Liver (tissue), 9 donors: ENCODE results near the gene SGCB. TPM values are rescaled to one million over a fixed set of nuclear protein-coding genes. Genes with fewer than 3 reads are reported as not detected.

Experiments used
- DNase-seq: peaks from one replicate; pipeline ENCODE4 v3.0.0-alpha.2; 2017; ENCODE audit warnings: low spot score
- H3K27ac ChIP-seq, 2 donors: one replicate each; pipeline ENCODE4 v1.7.0; 2013; ENCODE audit warnings: inconsistent platforms in 2 of 2, low read length in 2 of 2, control low read depth in 1 of 2, low read depth in 1 of 2, mild to moderate bottlenecking in 1 of 2
- H3K27me3 ChIP-seq, 4 donors: one replicate each; pipeline versions ENCODE4 v1.6.1 to v1.7.0; 2013; ENCODE audit warnings: low read length in 3 of 4, inconsistent platforms in 1 of 4, mild to moderate bottlenecking in 1 of 4, moderate library complexity in 1 of 4; ENCODE audit not compliant: control insufficient read depth in 4 of 4, insufficient read depth in 4 of 4
- H3K36me3 ChIP-seq, 4 donors: one replicate each; pipeline versions ENCODE4 v1.6.1 to v1.7.0; 2013; ENCODE audit warnings: low read length in 3 of 4, mild to moderate bottlenecking in 3 of 4, low read depth in 1 of 4, moderate library complexity in 1 of 4; ENCODE audit not compliant: control insufficient read depth in 4 of 4, insufficient read depth in 3 of 4
- H3K4me1 ChIP-seq, 4 donors: one replicate each; pipeline versions ENCODE4 v1.6.1 to v1.7.0; 2013; ENCODE audit warnings: low read length in 3 of 4, mild to moderate bottlenecking in 3 of 4, moderate library complexity in 1 of 4; ENCODE audit not compliant: control insufficient read depth in 4 of 4, insufficient read depth in 4 of 4
- H3K4me3 ChIP-seq, 3 donors: one replicate each; pipeline versions ENCODE4 v1.6.1 to v1.7.0; 2013; ENCODE audit warnings: low read length in 3 of 3, control low read depth in 1 of 3, low read depth in 1 of 3, mild to moderate bottlenecking in 1 of 3
- H3K9ac ChIP-seq, 2 donors: one replicate each; pipeline ENCODE4 v1.7.0; 2013; ENCODE audit warnings: low read length in 2 of 2, mild to moderate bottlenecking in 2 of 2, moderate library complexity in 2 of 2, control low read depth in 1 of 2, low read depth in 1 of 2
- H3K9me3 ChIP-seq, 4 donors: one replicate each; pipeline versions ENCODE4 v1.6.1 to v1.7.0; 2013; ENCODE audit warnings: low read length in 3 of 4; ENCODE audit not compliant: control insufficient read depth in 4 of 4
- ATF3 ChIP-seq: IDR thresholded peaks from 2 replicates; pipeline ENCODE4 v1.6.1; 2016; ENCODE audit warnings: antibody characterized with exemption
- CTCF ChIP-seq: fragments of 150-350 bp; IDR thresholded peaks from 2 replicates; pipeline ENCODE4 v1.5.1; 2017; ENCODE audit warnings: improper control_type of control experiment, low read depth, low read length; ENCODE audit not compliant: missing input control
- EGR1 ChIP-seq, 2 donors: IDR thresholded peaks; 2 replicates each; pipeline ENCODE4 v1.6.1; 2016 to 2018; ENCODE audit warnings: antibody characterized with exemption in 2 of 2, low read depth in 2 of 2
- FOXA1 ChIP-seq: IDR thresholded peaks from 2 replicates; pipeline ENCODE4 v1.6.1; 2016; ENCODE audit warnings: antibody characterized with exemption
- FOXA2 ChIP-seq: IDR thresholded peaks from 2 replicates; pipeline ENCODE4 v1.6.1; 2016; ENCODE audit warnings: antibody characterized with exemption
- GABPA ChIP-seq, 2 donors: IDR thresholded peaks in 1 of 2; conservative IDR thresholded peaks in 1 of 2; 2 replicates each; pipeline ENCODE4 v1.6.1; 2016; ENCODE audit warnings: antibody characterized with exemption in 2 of 2, mild to moderate bottlenecking in 1 of 2, moderate library complexity in 1 of 2
- HNF4A ChIP-seq, 2 donors: conservative IDR thresholded peaks; 2 replicates each; pipeline ENCODE4 v1.6.1; 2016; ENCODE audit warnings: antibody characterized with exemption in 2 of 2, mild to moderate bottlenecking in 2 of 2
- HNF4G ChIP-seq: IDR thresholded peaks from 2 replicates; pipeline ENCODE4 v1.6.1; 2016; ENCODE audit warnings: antibody characterized with exemption
- JUND ChIP-seq, 2 donors: IDR thresholded peaks; 2 replicates each; pipeline ENCODE4 v1.6.1; 2016; ENCODE audit warnings: antibody characterized with exemption in 2 of 2
- MAX ChIP-seq: IDR thresholded peaks from 2 replicates; pipeline ENCODE4 v1.6.1; 2016; ENCODE audit warnings: antibody characterized with exemption
- RAD21 ChIP-seq, 2 donors: IDR thresholded peaks; 2 replicates each; pipeline ENCODE4 v1.6.1; 2016; ENCODE audit warnings: antibody characterized with exemption in 2 of 2, mild to moderate bottlenecking in 2 of 2
- REST ChIP-seq: IDR thresholded peaks from 2 replicates; pipeline ENCODE4 v1.6.1; 2016; ENCODE audit warnings: antibody characterized with exemption, mild to moderate bottlenecking
- RXRA ChIP-seq, 2 donors: IDR thresholded peaks; 2 replicates each; pipeline ENCODE4 v1.6.1; 2017 to 2018; ENCODE audit warnings: antibody characterized with exemption in 2 of 2, mild to moderate bottlenecking in 1 of 2
- SP1 ChIP-seq: IDR thresholded peaks from 2 replicates; pipeline ENCODE4 v1.6.1; 2018; ENCODE audit warnings: antibody characterized with exemption, mild to moderate bottlenecking
- TAF1 ChIP-seq: conservative IDR thresholded peaks from 2 replicates; pipeline ENCODE4 v1.6.1; 2016; ENCODE audit warnings: antibody characterized with exemption, mild to moderate bottlenecking
- YY1 ChIP-seq: IDR thresholded peaks from 2 replicates; pipeline ENCODE4 v1.6.1; 2016; ENCODE audit warnings: antibody characterized with exemption, mild to moderate bottlenecking
- ZBTB33 ChIP-seq: IDR thresholded peaks from 2 replicates; pipeline ENCODE4 v1.6.1; 2016; ENCODE audit warnings: antibody characterized with exemption
- WGBS: extraction: QIAGEN DNeasy Blood & Tissue Kit; methylation state at CpG from one replicate; pipeline ENCODE4 v1.1.7; 2013; 5-methylcytosine and 5-hydroxymethylcytosine counted together
- polyA plus RNA-seq, 2 donors: library from polyadenylated mRNA; stranded (reverse) in 1 of 2; unstranded in 1 of 2; fragments of 200-250 nt in 1 of 2; fragments of >200 nt in 1 of 2; fragmentation: Nextera tagmentation in 1 of 2; extraction: Ambion mirVana in 1 of 2; gene quantifications; one replicate each; pipeline versions ENCODE4 v1.2.1 to v1.2.3, GENCODE V29; 2013 to 2015
- total RNA-seq, 2 donors: library from RNA; depleted of rRNA; stranded (reverse); fragments of >200 nt; gene quantifications; one replicate each; pipeline ENCODE4 v1.2.3, GENCODE V29; 2014
- donor health status: healthy.
- donor health status: healthy.
- donor health status: healthy.
- donor health status: healthy.
- donor health status: healthy.

SGCB gene
- total and polyA plus RNA-seq, 4 donors = 2.0 to 5.4 (median 3.3) TPM

GRCh38 chr4:52014903-52015302 lies 23.2 kb downstream of the SGCB start:
- no peaks in the 10 kb centered on the region for H3K4me1 ChIP-seq
- no peak for TF ChIP-seq ATF3
- TF ChIP-seq SP1 = no peak
- no peak for TF ChIP-seq GABPA (IDR thresholded peaks at IDR 0.05 in 1 of 2, conservative IDR thresholded peaks at IDR 0.05 in 1 of 2)
- TF ChIP-seq YY1 = no peak
- TF ChIP-seq RXRA (IDR thresholded peaks at IDR 0.05) = no peak
- no peak for TF ChIP-seq ZBTB33
- no peak for TF ChIP-seq HNF4G
- TF ChIP-seq CTCF = no peak
- TF ChIP-seq RAD21 (IDR thresholded peaks at IDR 0.05) = no peak
- DNase-seq = no peak
- H3K27ac ChIP-seq = no peak overlapping the region
- no peaks in the 10 kb centered on the region for H3K27me3 ChIP-seq
- H3K9ac ChIP-seq = no peak overlapping the region
- no peaks in the 10 kb centered on the region for H3K9me3 ChIP-seq
- no peaks in the 10 kb centered on the region for H3K36me3 ChIP-seq
- 49% methylated on average over 1 of the region's 1 CpG for whole genome bisulfite sequencing
- H3K4me3 ChIP-seq = no peak overlapping the region

- H3K27ac ChIP-seq = no peak overlapping the region
- H3K4me1 ChIP-seq = no peaks in the 10 kb centered on the region
- H3K36me3 ChIP-seq = no peaks in the 10 kb centered on the region
- no peaks in the 10 kb centered on the region for H3K27me3 ChIP-seq
- no peak overlapping the region for H3K9ac ChIP-seq
- no peaks in the 10 kb centered on the region for H3K9me3 ChIP-seq
- no peak for DNase-seq
- H3K4me3 ChIP-seq = no peak overlapping the region
- WGBS = 87% methylated on average over 1 of the region's 1 CpG
- no peak for TF ChIP-seq CTCF
- TF ChIP-seq GABPA (IDR thresholded peaks at IDR 0.05 in 1 of 2, conservative IDR thresholded peaks at IDR 0.05 in 1 of 2) = no peak
- TF ChIP-seq YY1 = no peak
- no peak for TF ChIP-seq FOXA2
- no peak for TF ChIP-seq EGR1 (IDR thresholded peaks at IDR 0.05; ENCODE audit: low read depth in 2 of 2)
Observed at GRCh38 chr4:52012651-52013050, 25.4 kb downstream of the SGCB start.

GRCh38 chr4:52010986-52011385 lies 27.1 kb downstream of the SGCB start:
- Histone ChIP-seq H3K27me3 (no peaks in the 10 kb centered on the region), H3K36me3 (peaks cover 0 to under 1% (median 0%) of the 10 kb centered on the region in 4 donors), H3K4me1 (no peaks in the 10 kb centered on the region), H3K4me3 (no peak overlapping the region), H3K9me3 (no peaks in the 10 kb centered on the region), H3K27ac (no peak overlapping the region), H3K9ac (no peak overlapping the region)
- 91% methylated on average over 2 of the region's 2 CpGs for WGBS
- DNase-seq = no peak
- TF ChIP-seq JUND (IDR thresholded peaks at IDR 0.05) = no peak
- no peak for TF ChIP-seq FOXA1
- no peak for TF ChIP-seq HNF4A (conservative IDR thresholded peaks at IDR 0.05)
- no peak for TF ChIP-seq ATF3
- no peak for TF ChIP-seq REST
- no peak for TF ChIP-seq GABPA (IDR thresholded peaks at IDR 0.05 in 1 of 2, conservative IDR thresholded peaks at IDR 0.05 in 1 of 2)
- TF ChIP-seq RAD21 (IDR thresholded peaks at IDR 0.05) = no peak
- TF ChIP-seq RXRA (IDR thresholded peaks at IDR 0.05) = no peak
- no peak for TF ChIP-seq FOXA2
- no peak for TF ChIP-seq YY1
- TF ChIP-seq TAF1 = no peak
- no peak for TF ChIP-seq MAX
- no peak for TF ChIP-seq EGR1 (IDR thresholded peaks at IDR 0.05; ENCODE audit: low read depth in 2 of 2)
